ENCODE measurements around the gene LRRC49. TPM values are rescaled to one million over a fixed set of nuclear protein-coding genes. Genes with fewer than 3 reads are reported as not detected.
"Not testable (repeated sequence)": the region's sequence is repeated elsewhere in the genome, so short reads cannot be mapped to it uniquely, and the experiment has no call there.

The LRRC49 gene
- total and polyA plus RNA-seq, 12 donors, result 9.7 to 149 (median 67.3) TPM

DNA sequence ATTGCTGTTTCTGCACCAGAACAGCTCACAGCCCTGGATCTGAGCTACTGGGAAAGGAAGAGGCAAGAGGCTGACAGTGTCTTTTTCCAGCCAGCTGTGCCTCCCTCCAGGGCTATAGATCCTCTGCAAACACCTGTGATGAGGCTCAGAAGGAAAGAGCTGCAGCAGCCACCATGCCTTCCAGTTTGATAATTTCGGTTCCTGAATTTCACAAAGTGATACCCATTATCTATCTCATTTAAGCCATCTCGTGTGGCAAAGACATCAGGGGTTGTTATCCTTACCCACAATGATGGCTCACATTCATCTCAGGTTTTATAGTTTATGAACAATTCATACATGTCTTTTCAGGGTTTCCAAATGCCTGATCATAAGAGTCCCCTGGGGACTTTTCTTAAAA, 36.9 kb upstream of the LRRC49 start:
- peaks cover 0 to 14% (median 8%) of the 10 kb centered on the region in 9 donors for H3K36me3 ChIP-seq
- no peaks in the 10 kb centered on the region for H3K9me3 ChIP-seq
- H3K4me1 ChIP-seq, result peaks cover 0 to 61% (median 31%) of the 10 kb centered on the region in 9 donors
- peak overlapping the region in 7 of 10 donors; percentile 37 to 97 (median 95) for H3K27ac ChIP-seq
- intact Hi-C loops (cut with DNase I), result no loop called here
- 88 to 93% methylated on average over 2 of the region's 2 CpGs for WGBS, 2 donors
- ATAC-seq (no peak), DNase-seq (no peak)
- H3K4me3 ChIP-seq, result no peak overlapping the region
- peaks cover 0 to 48% (median 0%) of the 10 kb centered on the region in 7 donors for H3K27me3 ChIP-seq
- TF ChIP-seq, protein P1, sequence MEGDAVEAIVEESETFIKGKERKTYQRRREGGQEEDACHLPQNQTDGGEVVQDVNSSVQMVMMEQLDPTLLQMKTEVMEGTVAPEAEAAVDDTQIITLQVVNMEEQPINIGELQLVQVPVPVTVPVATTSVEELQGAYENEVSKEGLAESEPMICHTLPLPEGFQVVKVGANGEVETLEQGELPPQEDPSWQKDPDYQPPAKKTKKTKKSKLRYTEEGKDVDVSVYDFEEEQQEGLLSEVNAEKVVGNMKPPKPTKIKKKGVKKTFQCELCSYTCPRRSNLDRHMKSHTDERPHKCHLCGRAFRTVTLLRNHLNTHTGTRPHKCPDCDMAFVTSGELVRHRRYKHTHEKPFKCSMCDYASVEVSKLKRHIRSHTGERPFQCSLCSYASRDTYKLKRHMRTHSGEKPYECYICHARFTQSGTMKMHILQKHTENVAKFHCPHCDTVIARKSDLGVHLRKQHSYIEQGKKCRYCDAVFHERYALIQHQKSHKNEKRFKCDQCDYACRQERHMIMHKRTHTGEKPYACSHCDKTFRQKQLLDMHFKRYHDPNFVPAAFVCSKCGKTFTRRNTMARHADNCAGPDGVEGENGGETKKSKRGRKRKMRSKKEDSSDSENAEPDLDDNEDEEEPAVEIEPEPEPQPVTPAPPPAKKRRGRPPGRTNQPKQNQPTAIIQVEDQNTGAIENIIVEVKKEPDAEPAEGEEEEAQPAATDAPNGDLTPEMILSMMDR (IDR thresholded peaks at IDR 0.05), result no peak

DNA sequence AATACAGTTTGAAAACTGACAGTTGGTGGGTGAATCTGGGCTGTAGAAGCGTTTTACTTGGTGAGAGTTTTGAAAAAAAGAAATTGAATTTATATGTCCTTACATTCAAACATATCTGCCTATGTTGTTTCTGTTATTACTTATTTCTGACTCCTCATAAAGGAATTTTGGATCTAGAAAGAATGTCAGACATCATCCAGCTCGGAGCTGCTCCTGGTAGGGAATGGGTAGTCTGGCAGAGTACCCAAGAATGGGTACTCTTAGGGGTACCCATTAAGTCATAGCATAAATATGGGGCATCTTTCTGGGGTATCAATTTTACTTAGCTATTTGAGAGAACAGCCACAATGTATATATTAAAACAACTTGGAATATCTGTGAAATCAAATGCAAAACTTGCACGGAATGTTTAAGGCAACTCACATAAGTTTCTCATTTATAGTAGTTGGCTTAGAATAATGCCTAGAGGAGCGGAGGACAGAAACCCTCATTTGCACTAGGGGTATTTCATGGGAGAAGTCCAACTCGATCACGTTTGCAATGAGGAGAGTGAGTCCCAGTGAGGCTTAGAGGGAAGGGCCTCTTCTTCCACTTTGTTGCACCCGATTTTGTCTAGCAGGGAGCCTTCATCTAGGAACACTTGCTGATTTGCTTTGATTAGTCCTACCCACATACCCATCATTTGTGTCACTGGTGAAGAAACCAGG, 36.3 kb upstream of the LRRC49 start:
- Histone ChIP-seq H3K4me3 (peak overlapping the region in 1 of 10 donors; percentile 14), H3K27me3 (peaks cover 0 to 43% (median 0%) of the 10 kb centered on the region in 7 donors), H3K36me3 (peaks cover 0 to 8% (median 3%) of the 10 kb centered on the region in 9 donors), H3K9me3 (no peaks in the 10 kb centered on the region), H3K27ac (peak overlapping the region in 9 of 10 donors; percentile 23 to 97 (median 73)), H3K4me1 (peaks cover 0 to 60% (median 28%) of the 10 kb centered on the region in 9 donors)
- no peak for DNase-seq
- TF ChIP-seq, protein P1 (IDR thresholded peaks at IDR 0.05), result no peak
- intact Hi-C loops (cut with DNase I), result no loop called here
- ATAC-seq, result no peak
- WGBS, 2 donors, result 66 to 67% methylated on average over 7 of the region's 7 CpGs

- Histone ChIP-seq H3K4me1 (peaks cover 0 to 53% (median 23%) of the 10 kb centered on the region in 9 donors), H3K27ac (peak overlapping the region in 9 of 10 donors; percentile 23 to 97 (median 73)), H3K27me3 (peaks cover 0 to 36% (median 0%) of the 10 kb centered on the region in 7 donors), H3K4me3 (peak overlapping the region in 1 of 10 donors; percentile 14), H3K36me3 (peaks cover 0 to 1% (median 0%) of the 10 kb centered on the region in 9 donors), H3K9me3 (no peaks in the 10 kb centered on the region)
- ATAC-seq (peak; percentile 51 to 89 (median 78)), DNase-seq (peak; percentile 51 to 91)
- TF ChIP-seq, protein P1 (IDR thresholded peaks at IDR 0.05), result no peak
- intact Hi-C loops (cut with DNase I), result no loop called here
- WGBS, 2 donors, result 48 to 61% methylated on average over 5 of the region's 5 CpGs
These were observed 35.6 kb upstream of the LRRC49 start for GRCh38 chr15:70856884-70857561.

DNA sequence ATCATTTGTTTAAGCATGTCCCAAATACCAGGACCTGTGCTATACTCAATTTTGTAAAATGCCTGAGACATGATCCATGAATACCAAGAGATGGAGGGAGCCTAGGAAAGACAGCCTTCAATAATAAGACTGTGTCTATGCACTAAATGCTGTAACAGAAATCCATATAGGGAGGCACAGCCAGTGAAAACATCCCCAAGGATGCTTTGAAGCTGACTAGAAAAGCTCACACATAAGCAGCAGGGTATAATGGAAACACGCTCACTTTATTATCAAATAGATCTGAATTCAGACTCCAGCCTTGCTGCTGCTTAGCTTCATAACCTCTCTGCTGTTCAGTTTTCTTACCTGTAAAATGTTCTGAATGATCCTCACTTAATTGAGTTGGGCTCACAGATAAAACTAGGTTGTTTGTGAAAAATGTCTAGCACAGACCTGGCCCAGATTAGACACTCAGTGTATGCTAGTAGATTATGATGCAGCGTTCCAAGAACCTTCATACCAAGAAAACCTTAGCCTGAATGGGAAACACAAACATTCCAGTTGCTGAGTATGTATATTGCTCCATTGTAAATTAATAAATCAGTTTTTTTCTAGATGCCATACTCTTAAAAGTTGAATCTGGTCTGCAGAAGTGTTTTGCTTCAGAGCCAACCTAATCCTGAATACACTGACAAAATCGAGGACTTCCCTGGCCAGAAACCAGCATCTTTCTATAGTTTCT, 34.9 kb upstream of the LRRC49 start:
- peaks cover 0 to 30% (median 0%) of the 10 kb centered on the region in 7 donors for H3K27me3 ChIP-seq
- DNase-seq (no peak), ATAC-seq (no peak)
- TF ChIP-seq, protein P1 (IDR thresholded peaks at IDR 0.05), result no peak
- peaks cover 0 to 46% (median 19%) of the 10 kb centered on the region in 9 donors for H3K4me1 ChIP-seq
- H3K9me3 ChIP-seq, result no peaks in the 10 kb centered on the region
- intact Hi-C loops (cut with DNase I), result no loop called here
- H3K36me3 ChIP-seq, result no peaks in the 10 kb centered on the region
- H3K4me3 ChIP-seq, result no peak overlapping the region
- 79 to 82% methylated on average over 3 of the region's 3 CpGs for WGBS, 2 donors
- peak overlapping the region in 9 of 10 donors; percentile 23 to 96 (median 73) for H3K27ac ChIP-seq

DNA sequence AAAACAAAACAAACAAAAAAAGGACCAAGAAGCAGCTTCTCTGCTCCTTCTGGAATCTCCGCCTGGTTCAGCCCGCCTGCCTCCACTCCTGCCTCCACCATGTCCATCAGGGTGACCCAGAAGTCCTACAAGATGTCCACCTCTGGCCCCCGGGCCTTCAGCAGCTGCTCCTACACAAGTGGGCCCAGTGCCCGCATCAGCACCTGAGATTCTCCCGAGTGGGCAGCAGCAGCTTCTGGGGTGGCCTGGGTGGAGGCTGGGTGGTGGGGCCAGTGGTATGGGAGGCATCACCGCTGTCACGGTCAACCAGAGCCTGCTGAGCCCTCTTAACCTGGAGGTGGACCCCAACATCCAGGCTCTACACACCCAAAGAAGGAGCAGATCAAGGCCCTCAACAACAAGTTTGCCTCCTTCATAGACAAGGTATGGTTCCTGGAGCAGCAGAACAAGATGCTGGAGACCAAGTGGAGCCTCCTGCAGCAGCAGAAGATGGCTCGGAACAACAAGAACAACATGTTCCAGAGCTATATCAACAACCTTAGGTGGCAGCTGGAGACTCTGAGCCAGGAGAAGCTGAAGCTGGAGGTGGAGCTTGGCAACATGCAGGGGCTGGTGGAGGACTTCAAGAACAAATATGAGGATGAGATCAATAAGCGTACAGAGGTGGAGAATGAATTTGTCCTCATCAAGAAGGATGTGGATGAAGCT, 33.9 kb upstream of the LRRC49 start:
- Histone ChIP-seq H3K4me1 (peaks cover 0 to 39% (median 19%) of the 10 kb centered on the region in 9 donors), H3K27ac (peak overlapping the region in 3 of 10 donors; percentile 1 to 46 (median 20)), H3K27me3 (peaks cover 0 to 19% (median 0%) of the 10 kb centered on the region in 7 donors)
- H3K36me3 ChIP-seq; intact Hi-C loops (cut with DNase I); ATAC-seq; DNase-seq; H3K4me3 ChIP-seq; H3K9me3 ChIP-seq: not testable (repeated sequence)
- WGBS, 2 donors, result 89 to 90% methylated on average over 9 of the region's 9 CpGs
